ENCODE data around the gene MACF1. TPM values are rescaled to one million over a fixed set of nuclear protein-coding genes. Genes with fewer than 3 reads are reported as not detected.

The MACF1 gene
- total and polyA plus RNA-seq, 8 donors: 49.8 to 161 (median 89.1) TPM

DNA sequence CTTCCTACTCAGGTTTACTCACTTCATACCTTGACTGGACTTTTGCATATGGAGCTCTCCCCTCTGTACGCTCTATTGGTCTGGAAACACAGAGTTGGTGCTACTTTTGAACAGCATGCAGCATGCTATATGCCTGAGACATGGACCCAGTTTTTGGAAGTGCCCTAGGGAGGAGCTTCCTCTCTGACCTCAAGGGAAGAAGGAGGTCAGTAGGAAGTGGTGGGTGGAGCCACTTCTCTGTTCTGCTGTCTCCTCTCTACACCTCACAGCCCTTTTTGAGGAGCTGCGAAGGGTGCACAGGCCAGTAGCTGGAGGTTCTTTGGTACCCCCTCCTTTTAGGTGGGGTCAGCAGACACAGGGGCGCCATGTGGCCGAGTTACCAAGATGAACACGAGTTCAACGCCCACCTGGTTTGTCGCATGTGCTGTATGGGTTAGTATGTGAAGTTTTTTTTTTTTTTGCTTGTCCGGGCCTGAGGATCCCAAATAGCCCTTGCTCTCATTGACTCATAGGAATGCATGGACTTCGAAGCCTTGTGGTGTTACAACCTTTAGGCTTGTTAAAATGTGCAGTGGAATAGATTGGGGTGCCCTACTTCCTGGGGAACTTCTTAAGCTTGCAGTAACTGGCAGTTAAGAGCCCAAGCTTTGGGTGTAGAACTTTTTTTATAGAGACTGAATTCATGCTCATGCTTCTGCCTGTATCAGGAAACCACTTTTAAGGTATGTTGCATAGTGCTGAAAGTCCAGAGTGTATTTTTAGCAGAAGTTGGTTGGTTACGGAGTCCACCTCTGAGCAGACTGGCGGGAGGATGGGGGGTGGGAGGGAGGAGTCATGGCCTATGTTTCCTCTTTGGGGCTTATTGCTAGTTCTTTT, 10.7 kb downstream of the MACF1 start:
- intact Hi-C loops (cut with DNase I): no loop called here
- Histone ChIP-seq H3K4me1 (peaks cover 9 to 31% (median 18%) of the 10 kb centered on the region in 3 donors), H3K9me3 (no peaks in the 10 kb centered on the region), H3K4me3 (peak overlapping the region in 1 of 4 donors; percentile 3), H3K27me3 (no peaks in the 10 kb centered on the region), H3K36me3 (no peaks in the 10 kb centered on the region), H3K27ac (peak overlapping the region in 3 of 4 donors; percentile 19 to 48 (median 45))
- FAIRE-seq (no peak), DNase-seq (no peak), ATAC-seq (peak in 3 of 4 donors; percentile 22 to 51 (median 32))
- WGBS, 2 donors: 89 to 95% methylated on average over 11 of the region's 11 CpGs
- TF ChIP-seq, protein P1, sequence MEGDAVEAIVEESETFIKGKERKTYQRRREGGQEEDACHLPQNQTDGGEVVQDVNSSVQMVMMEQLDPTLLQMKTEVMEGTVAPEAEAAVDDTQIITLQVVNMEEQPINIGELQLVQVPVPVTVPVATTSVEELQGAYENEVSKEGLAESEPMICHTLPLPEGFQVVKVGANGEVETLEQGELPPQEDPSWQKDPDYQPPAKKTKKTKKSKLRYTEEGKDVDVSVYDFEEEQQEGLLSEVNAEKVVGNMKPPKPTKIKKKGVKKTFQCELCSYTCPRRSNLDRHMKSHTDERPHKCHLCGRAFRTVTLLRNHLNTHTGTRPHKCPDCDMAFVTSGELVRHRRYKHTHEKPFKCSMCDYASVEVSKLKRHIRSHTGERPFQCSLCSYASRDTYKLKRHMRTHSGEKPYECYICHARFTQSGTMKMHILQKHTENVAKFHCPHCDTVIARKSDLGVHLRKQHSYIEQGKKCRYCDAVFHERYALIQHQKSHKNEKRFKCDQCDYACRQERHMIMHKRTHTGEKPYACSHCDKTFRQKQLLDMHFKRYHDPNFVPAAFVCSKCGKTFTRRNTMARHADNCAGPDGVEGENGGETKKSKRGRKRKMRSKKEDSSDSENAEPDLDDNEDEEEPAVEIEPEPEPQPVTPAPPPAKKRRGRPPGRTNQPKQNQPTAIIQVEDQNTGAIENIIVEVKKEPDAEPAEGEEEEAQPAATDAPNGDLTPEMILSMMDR (IDR thresholded peaks at IDR 0.05): no peak

DNA sequence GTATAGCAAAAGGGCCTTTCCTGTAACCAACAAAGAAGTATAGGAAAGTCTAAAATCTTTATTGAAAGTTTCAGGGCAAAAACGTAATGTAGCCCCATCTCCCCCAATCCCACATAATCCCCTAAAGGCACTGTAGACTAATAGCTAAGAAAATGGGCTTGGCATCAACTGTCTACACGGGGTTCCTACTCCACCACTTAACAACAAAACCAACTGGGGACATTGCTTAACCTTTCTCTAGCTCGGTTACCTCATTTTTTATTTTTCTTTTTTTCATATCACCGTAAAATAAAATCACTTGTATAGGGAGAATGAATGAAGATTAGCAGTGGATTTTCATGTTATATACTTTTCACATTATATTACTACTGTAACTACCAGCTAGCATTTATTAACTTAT, 12.3 kb downstream of the MACF1 start:
- no peaks in the 10 kb centered on the region for H3K36me3 ChIP-seq
- no peak overlapping the region for H3K27ac ChIP-seq
- 81 to 84% methylated on average over 4 of the region's 4 CpGs for WGBS, 2 donors
- TF ChIP-seq, protein P1 (IDR thresholded peaks at IDR 0.05): no peak
- intact Hi-C loops (cut with DNase I): no loop called here
- no peaks in the 10 kb centered on the region for H3K27me3 ChIP-seq
- peaks cover 9 to 31% (median 18%) of the 10 kb centered on the region in 3 donors for H3K4me1 ChIP-seq
- no peak overlapping the region for H3K4me3 ChIP-seq
- FAIRE-seq (no peak), DNase-seq (no peak), ATAC-seq (no peak)
- no peaks in the 10 kb centered on the region for H3K9me3 ChIP-seq

DNA sequence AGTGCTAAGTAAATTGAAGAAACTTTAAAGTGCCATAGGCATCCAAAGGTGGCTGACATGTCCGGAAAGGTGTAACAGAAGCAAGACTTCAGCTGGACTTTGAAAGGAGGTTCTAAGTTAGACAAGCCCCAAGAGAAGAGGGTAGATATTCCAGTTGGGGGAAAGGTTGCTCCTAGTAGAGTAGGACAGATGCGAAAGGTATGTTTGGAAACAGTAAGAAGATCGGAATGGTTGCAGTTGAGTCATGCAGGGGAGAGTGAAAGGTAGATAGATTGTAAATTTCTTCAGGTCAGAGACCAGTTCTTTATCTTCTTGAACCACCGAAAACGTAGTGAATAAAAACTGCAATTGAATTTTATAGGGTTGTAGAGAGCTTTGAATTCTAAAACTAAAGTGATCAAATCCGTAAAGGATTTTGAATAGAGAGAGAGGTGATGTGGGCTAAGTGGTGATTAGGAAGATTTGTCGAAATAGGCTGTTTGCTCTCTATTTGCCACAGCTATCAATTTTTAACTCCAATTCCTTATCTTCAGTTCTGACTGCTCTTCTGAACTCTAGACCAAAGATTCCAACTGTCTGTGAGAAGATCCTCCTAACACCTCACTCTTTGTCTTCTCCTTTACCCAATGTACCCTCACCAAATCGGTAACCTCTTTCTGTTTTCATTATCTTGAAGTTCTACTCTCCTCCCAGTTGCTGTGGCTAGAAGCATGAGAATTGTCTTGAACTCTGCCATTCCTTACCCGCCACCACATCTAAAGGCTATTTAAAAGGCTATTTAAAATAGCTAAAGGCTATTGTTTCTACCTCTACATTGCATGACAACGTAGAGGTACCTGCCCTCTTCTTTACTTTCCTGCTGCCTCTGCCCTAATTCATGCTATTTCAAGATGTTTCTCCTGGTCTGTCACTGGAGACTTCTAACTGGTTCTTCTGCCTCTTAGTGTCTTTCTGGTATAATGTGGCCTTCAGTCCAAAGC, 16.7 kb downstream of the MACF1 start:
- no peaks in the 10 kb centered on the region for H3K9me3 ChIP-seq
- peaks cover 0 to 3% (median 0%) of the 10 kb centered on the region in 3 donors for H3K4me1 ChIP-seq
- H3K4me3 ChIP-seq: no peak overlapping the region
- H3K27me3 ChIP-seq: no peaks in the 10 kb centered on the region
- WGBS, 2 donors: 87% methylated on average over 10 of the region's 10 CpGs
- H3K36me3 ChIP-seq: no peaks in the 10 kb centered on the region
- TF ChIP-seq, protein P1 (IDR thresholded peaks at IDR 0.05): no peak
- intact Hi-C loops (cut with DNase I): no loop called here
- no peak overlapping the region for H3K27ac ChIP-seq
- DNase-seq (no peak), FAIRE-seq (no peak), ATAC-seq (no peak)

DNA sequence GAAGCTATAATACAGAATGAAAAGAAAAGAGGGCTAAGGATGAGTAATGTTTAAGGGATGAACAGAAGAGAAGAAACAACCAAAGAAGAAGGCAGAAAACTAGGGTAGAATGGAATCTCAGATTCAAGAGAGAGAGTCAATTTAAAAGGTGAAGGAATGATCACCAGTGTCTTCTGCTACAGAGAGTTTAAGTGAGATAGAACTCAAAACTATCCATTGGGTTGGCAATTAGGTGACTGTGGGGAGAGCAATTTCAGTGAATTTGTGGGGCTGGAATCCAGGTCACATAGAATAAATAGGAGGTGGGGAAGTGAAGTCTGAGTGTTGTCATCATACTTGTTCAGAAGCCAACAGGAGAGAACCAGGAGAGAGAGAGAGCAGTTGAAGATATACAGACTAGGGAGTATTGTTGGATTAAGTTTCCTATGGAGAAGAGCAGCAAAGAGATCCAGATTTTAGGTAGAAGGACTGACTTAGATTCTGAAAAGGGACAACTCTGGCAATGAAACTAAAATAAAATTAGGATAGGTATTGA, 19.9 kb downstream of the MACF1 start:
- Histone ChIP-seq H3K4me1 (no peaks in the 10 kb centered on the region), H3K36me3 (no peaks in the 10 kb centered on the region), H3K27ac (no peak overlapping the region), H3K9me3 (no peaks in the 10 kb centered on the region), H3K4me3 (no peak overlapping the region), H3K27me3 (no peaks in the 10 kb centered on the region)
- TF ChIP-seq, protein P1 (IDR thresholded peaks at IDR 0.05): no peak
- DNase-seq (no peak), FAIRE-seq (no peak), ATAC-seq (no peak)
- intact Hi-C loops (cut with DNase I): no loop called here

Measured in pancreas (tissue), 10 donors.